OCI-LY1 (cell line): ENCODE measurements around the gene ADAMTS17.

Source experiments
- EZH2 ChIP-seq: fragments of 200-600 bp; sonication (generic), shearing (Covaris generic); IDR thresholded peaks from 2 replicates; pipeline ENCODE4 v1.8.0; 2017; ENCODE audit warnings: borderline replicate concordance, mixed run types, mild to moderate bottlenecking, antibody characterized with exemption, low read length, moderate library complexity, mixed read lengths
- TF ChIP-seq, protein P1 (sequence below): fragments of 200-600 bp; sonication (generic), shearing (Covaris generic); IDR thresholded peaks from 2 replicates; pipeline ENCODE4 v1.5.1; 2017; ENCODE audit warnings: mild to moderate bottlenecking, antibody characterized with exemption, low read length, moderate library complexity, mixed read lengths

DNA sequence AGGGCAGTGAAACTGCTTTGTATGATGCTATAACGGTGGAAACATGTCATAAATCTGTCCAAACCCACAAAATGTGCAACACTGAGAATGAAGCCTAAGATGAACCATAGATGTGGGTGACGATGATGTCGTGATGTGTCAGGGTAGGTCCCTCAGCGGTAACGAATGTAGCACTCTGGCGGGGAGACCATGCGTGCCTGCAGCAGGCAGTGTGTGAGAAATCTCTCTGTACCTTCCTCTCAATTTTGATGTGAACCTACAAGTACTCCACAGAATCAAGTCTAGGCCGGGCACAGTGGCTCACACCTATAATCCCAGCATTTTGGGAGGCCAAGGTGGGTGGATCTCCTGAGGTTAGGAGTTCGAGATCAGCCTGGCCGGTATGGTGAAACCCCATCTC, 340.4 kb downstream of the ADAMTS17 start:
- TF ChIP-seq EZH2, result no peak
- TF ChIP-seq, protein P1, sequence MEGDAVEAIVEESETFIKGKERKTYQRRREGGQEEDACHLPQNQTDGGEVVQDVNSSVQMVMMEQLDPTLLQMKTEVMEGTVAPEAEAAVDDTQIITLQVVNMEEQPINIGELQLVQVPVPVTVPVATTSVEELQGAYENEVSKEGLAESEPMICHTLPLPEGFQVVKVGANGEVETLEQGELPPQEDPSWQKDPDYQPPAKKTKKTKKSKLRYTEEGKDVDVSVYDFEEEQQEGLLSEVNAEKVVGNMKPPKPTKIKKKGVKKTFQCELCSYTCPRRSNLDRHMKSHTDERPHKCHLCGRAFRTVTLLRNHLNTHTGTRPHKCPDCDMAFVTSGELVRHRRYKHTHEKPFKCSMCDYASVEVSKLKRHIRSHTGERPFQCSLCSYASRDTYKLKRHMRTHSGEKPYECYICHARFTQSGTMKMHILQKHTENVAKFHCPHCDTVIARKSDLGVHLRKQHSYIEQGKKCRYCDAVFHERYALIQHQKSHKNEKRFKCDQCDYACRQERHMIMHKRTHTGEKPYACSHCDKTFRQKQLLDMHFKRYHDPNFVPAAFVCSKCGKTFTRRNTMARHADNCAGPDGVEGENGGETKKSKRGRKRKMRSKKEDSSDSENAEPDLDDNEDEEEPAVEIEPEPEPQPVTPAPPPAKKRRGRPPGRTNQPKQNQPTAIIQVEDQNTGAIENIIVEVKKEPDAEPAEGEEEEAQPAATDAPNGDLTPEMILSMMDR, result no peak
